Right lobe of liver (tissue), 6 donors: Measurements from ENCODE around the gene ZIK1. TPM values are rescaled to one million over a fixed set of nuclear protein-coding genes. Genes with fewer than 3 reads are reported as not detected.

Experiments used
- ATAC-seq, 4 donors: fragments of 200-7000 bp; cut with Tn5 transposase; one replicate each; pipeline ENCODE4 v1.9.1; 2020; ENCODE audit warnings: mild to moderate bottlenecking in 4 of 4, moderate library complexity in 4 of 4
- DNase-seq, 3 donors: peaks; one replicate each; pipeline ENCODE4 v3.0.0-alpha.2; 2020
- H3K27ac ChIP-seq, 3 donors: fragments of 200-600 bp; one replicate each; pipeline ENCODE4 v1.8.0; 2022
- H3K27me3 ChIP-seq, 2 donors: fragments of 200-600 bp; one replicate each; pipeline ENCODE4 v1.8.0; 2022
- H3K36me3 ChIP-seq, 4 donors: fragments of 200-600 bp; sonication (generic) in 1 of 4; one replicate each; pipeline versions ENCODE4 v1.5.1 to v1.8.0; 2017 to 2022; ENCODE audit warnings: control low read depth in 1 of 4
- H3K4me1 ChIP-seq, 4 donors: fragments of 200-600 bp; sonication (generic) in 1 of 4; one replicate each; pipeline versions ENCODE4 v1.5.1 to v1.8.0; 2017 to 2022; ENCODE audit warnings: control low read depth in 1 of 4
- H3K4me3 ChIP-seq, 3 donors: fragments of 200-600 bp; one replicate each; pipeline ENCODE4 v1.8.0; 2022
- H3K9me3 ChIP-seq, 4 donors: fragments of 200-600 bp; sonication (generic) in 1 of 4; one replicate each; pipeline versions ENCODE4 v1.5.1 to v1.8.0; 2017 to 2022; ENCODE audit warnings: control low read depth in 1 of 4
- POLR2A ChIP-seq: fragments of 450-650 bp; IDR thresholded peaks from one replicate; pipeline ENCODE4 v1.6.1; 2017; ENCODE audit warnings: antibody characterized with exemption, mild to moderate bottlenecking
- WGBS: methylation state at CpG from one replicate; pipeline ENCODE4 v1.1.6; 2018; ENCODE audit warnings: low coverage, low lambda C conversion rate; ENCODE audit not compliant: insufficient coverage; ENCODE audit errors: missing lambda C conversion rate; 5-methylcytosine and 5-hydroxymethylcytosine counted together
- intact Hi-C, 2 donors: fragments of 100-400 bp; cut with DNase I; formaldehyde crosslinking; loops; one replicate each; pipeline versions ENCODE4 v1.11.2 to v1.14.1; 2022
- total RNA-seq, 6 experiments: library from RNA; depleted of rRNA in 2 of 6; stranded (reverse); fragments of >200 nt in 2 of 6; fragmentation: NEBNext Ultra II Directional in 3 of 6; extraction: Animal tissue kit (Norgen Biotek cat#: 25700) in 3 of 6; gene quantifications; one replicate each; pipeline versions ENCODE4 v1.1.0 to v1.2.4, GENCODE V29; 2016 to 2023
- TF ChIP-seq, protein P1 (sequence below), 4 donors: fragments of 200-600 bp in 3 of 4; fragments of 450-650 bp in 1 of 4; IDR thresholded peaks; one replicate each; pipeline versions ENCODE4 v1.5.1 to v1.8.0; 2016 to 2022; ENCODE audit warnings: antibody characterized with exemption in 4 of 4, mild to moderate bottlenecking in 2 of 4
- donor health status: DM: no; HTN: yes; CAD: no.
- donor health status: DM: no; HTN: no; CAD: no.
- donor health status: DM: no; HTN: no; CAD: no.
- donor health status: DM: no; HTN: yes; CAD: no.
- donor health status: DM: no; HTN: yes; CAD: no.

ZIK1 gene
- total RNA-seq, 6 experiments from 2014 or later = 0.31 to 4.2 (median 0.39) TPM

DNA sequence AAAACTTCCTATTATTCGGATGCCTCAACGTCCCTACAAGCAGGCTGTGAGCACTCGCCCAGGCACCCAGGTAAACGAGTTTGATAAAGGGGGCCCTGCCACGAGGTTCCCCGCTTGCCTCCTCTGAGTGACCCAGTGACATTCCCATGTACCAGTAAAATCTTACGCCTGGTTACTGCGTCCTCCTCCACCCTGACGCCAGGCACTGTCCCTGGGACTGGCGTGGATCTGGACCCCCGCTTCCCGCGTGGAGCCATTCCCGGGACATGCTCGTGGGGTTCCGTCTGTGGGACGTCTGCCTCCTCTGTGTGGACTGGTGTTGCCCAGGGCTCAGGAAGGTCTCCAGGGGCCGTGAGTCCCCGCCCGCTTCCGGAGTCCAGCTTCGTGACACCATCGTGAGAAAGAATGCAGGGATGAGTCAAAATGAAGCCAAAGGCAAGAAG lies 23.9 kb upstream of the ZIK1 start:
- H3K9me3 ChIP-seq = peaks cover 0 to 8% (median 0%) of the 10 kb centered on the region in 4 donors
- peak in 2 of 4 donors; percentile 5 to 13 for ATAC-seq
- WGBS = 22% methylated on average over 16 of the region's 23 CpGs

GRCh38 chr19:57563547-57563946 lies 20.4 kb upstream of the ZIK1 start:
- no peak for DNase-seq
- intact Hi-C loops = no loop called here
- no peak for TF ChIP-seq POLR2A
- TF ChIP-seq, protein P1, sequence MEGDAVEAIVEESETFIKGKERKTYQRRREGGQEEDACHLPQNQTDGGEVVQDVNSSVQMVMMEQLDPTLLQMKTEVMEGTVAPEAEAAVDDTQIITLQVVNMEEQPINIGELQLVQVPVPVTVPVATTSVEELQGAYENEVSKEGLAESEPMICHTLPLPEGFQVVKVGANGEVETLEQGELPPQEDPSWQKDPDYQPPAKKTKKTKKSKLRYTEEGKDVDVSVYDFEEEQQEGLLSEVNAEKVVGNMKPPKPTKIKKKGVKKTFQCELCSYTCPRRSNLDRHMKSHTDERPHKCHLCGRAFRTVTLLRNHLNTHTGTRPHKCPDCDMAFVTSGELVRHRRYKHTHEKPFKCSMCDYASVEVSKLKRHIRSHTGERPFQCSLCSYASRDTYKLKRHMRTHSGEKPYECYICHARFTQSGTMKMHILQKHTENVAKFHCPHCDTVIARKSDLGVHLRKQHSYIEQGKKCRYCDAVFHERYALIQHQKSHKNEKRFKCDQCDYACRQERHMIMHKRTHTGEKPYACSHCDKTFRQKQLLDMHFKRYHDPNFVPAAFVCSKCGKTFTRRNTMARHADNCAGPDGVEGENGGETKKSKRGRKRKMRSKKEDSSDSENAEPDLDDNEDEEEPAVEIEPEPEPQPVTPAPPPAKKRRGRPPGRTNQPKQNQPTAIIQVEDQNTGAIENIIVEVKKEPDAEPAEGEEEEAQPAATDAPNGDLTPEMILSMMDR (IDR thresholded peaks at IDR 0.05) = no peak
- Histone ChIP-seq H3K36me3 (no peaks in the 10 kb centered on the region), H3K9me3 (peaks cover 0 to 27% (median 5%) of the 10 kb centered on the region in 4 donors), H3K4me3 (no peak overlapping the region), H3K4me1 (peaks cover 0 to 4% (median 0%) of the 10 kb centered on the region in 4 donors), H3K27ac (no peak overlapping the region), H3K27me3 (no peaks in the 10 kb centered on the region)
- no CpG with 5 or more reads among the region's 1 CpG for WGBS
- ATAC-seq = no peak

More for the DNA sequence above, 23.9 kb upstream of the ZIK1 start:
- no peak overlapping the region for H3K27ac ChIP-seq
- no peaks in the 10 kb centered on the region for H3K27me3 ChIP-seq
- intact Hi-C loops = no loop called here
- peaks cover 0 to 5% (median 0%) of the 10 kb centered on the region in 4 donors for H3K4me1 ChIP-seq
- H3K4me3 ChIP-seq = peak overlapping the region; percentile 82 to 97 (median 85)
- TF ChIP-seq, protein P1 (IDR thresholded peaks at IDR 0.05) = no peak
- TF ChIP-seq POLR2A = no peak
- H3K36me3 ChIP-seq = peaks cover 0 to 7% (median 4%) of the 10 kb centered on the region in 4 donors
- peak in 1 of 3 donors; percentile 55 for DNase-seq

- no peak for TF ChIP-seq POLR2A
- TF ChIP-seq, protein P1 (IDR thresholded peaks at IDR 0.05) = no peak
- no peak overlapping the region for H3K27ac ChIP-seq
- H3K4me3 ChIP-seq = no peak overlapping the region
- no peaks in the 10 kb centered on the region for H3K36me3 ChIP-seq
- H3K4me1 ChIP-seq = no peaks in the 10 kb centered on the region
- no peak for DNase-seq
- 39% methylated on average over 5 of the region's 7 CpGs for WGBS
- no peaks in the 10 kb centered on the region for H3K27me3 ChIP-seq
- intact Hi-C loops = no loop called here
- no peak for ATAC-seq
- H3K9me3 ChIP-seq = peaks cover 0 to 41% (median 5%) of the 10 kb centered on the region in 4 donors
These were observed 17.3 kb upstream of the ZIK1 start for GRCh38 chr19:57566396-57567265.

DNA sequence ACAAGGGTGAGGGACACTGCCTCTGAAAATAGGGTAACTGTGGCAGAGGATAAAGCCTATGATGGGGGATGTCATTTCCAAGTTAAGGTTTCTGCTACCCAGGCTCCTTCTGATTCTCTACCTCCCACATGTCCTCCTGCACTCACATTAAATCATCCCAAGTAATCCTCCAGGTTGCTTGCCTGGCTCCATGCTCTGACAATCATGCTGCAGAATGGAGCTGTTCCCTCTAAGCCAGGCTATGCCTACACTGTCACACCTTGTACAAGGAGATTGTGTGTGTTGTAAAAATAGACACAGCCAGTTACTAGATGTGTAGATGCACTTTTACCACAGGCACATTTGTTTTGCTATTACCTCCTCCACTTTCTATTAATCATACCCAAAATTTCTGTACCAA lies 13.2 kb upstream of the ZIK1 start:
- H3K9me3 ChIP-seq = peaks cover 0 to 65% (median 12%) of the 10 kb centered on the region in 4 donors
- no peaks in the 10 kb centered on the region for H3K4me1 ChIP-seq
- DNase-seq (no peak), ATAC-seq (no peak)
- peaks cover 0 to 35% (median 11%) of the 10 kb centered on the region in 4 donors for H3K36me3 ChIP-seq
- no peak overlapping the region for H3K27ac ChIP-seq
- H3K4me3 ChIP-seq = no peak overlapping the region
- intact Hi-C loops = no loop called here
- no peak for TF ChIP-seq POLR2A
- TF ChIP-seq, protein P1 (IDR thresholded peaks at IDR 0.05) = no peak
- no peaks in the 10 kb centered on the region for H3K27me3 ChIP-seq
